ENCODE results near the gene ESYT2. TPM values are rescaled to one million over a fixed set of nuclear protein-coding genes. Genes with fewer than 3 reads are reported as not detected.

ESYT2 gene
- total RNA-seq, 1 experiment from 2014 or later: 68.2 TPM

DNA sequence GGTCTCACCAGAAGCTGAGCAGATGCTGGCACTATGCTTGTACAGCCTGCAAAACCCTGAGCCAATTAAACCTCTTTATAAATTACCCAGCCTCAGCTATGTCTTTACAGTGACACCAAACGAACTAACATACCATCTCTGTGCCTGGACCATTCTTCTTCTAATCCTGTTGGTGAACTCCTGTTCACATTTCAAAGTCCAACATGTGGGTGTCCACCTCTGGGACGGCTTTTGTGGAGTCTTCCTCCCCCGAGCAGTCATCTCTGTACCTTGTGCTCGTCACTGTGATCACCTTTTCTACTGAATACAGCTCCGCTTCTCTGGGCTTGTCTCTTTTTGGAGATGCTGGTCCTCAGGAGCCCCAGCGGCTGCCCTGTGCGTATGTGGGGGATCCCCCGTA is 7.4 kb upstream of the ESYT2 start:
- Histone ChIP-seq H4K20me1 (ENCODE audit: insufficient read depth) (no peaks in the 10 kb centered on the region), H3K79me2 (ENCODE audit: insufficient read depth, low read length) (no peaks in the 10 kb centered on the region), H3K36me3 (ENCODE audit: control insufficient read depth in 1 of 2, insufficient read depth in 2 of 2, low read length in 2 of 2) (no peaks in the 10 kb centered on the region), H3K9me2 (ENCODE audit: insufficient read depth) (no peaks in the 10 kb centered on the region), H3K27me3 (ENCODE audit: insufficient read depth, low read length) (no peaks in the 10 kb centered on the region), H3K4me2 (ENCODE audit: low read length) (no peak overlapping the region), H3K4me3 (replicated peaks in 1 of 2; ENCODE audit: low read depth in 1 of 2, low read length in 2 of 2) (no peak overlapping the region), H3K4me1 (ENCODE audit: control insufficient read depth in 1 of 2, insufficient read depth in 2 of 2, low read length in 2 of 2) (no peaks in the 10 kb centered on the region), H2AFZ (ENCODE audit: low read depth, low read length, poor library complexity, severe bottlenecking) (no peak overlapping the region), H3K9ac (ENCODE audit: low read length) (no peak overlapping the region), H3K9me3 (ENCODE audit: control insufficient read depth in 1 of 2, insufficient read depth in 1 of 2, low read depth in 1 of 2, low read length in 2 of 2) (no peaks in the 10 kb centered on the region), H3K27ac (ENCODE audit: low read depth, low read length) (no peak overlapping the region)
- TF ChIP-seq ELF1 (IDR thresholded peaks at IDR 0.05; ENCODE audit: borderline replicate concordance, low read depth): no peak
- ATAC-seq: no peak
- BruUV-seq (replicated peaks): no TSS peak
- RAD21 ChIA-PET (ENCODE audit: low non-redundant PET in 1 of 2, low total read pairs in 2 of 2, uncharacterized antibody in 2 of 2, unreplicated experiment in 2 of 2): no interaction called here
- DNase-seq (ENCODE audit: low read depth, low spot score): no peak
- POLR2A ChIA-PET: no interaction called here
- CTCF ChIA-PET: no interaction called here
- intact Hi-C loops (cut with micrococcal nuclease): no loop called here

DNA sequence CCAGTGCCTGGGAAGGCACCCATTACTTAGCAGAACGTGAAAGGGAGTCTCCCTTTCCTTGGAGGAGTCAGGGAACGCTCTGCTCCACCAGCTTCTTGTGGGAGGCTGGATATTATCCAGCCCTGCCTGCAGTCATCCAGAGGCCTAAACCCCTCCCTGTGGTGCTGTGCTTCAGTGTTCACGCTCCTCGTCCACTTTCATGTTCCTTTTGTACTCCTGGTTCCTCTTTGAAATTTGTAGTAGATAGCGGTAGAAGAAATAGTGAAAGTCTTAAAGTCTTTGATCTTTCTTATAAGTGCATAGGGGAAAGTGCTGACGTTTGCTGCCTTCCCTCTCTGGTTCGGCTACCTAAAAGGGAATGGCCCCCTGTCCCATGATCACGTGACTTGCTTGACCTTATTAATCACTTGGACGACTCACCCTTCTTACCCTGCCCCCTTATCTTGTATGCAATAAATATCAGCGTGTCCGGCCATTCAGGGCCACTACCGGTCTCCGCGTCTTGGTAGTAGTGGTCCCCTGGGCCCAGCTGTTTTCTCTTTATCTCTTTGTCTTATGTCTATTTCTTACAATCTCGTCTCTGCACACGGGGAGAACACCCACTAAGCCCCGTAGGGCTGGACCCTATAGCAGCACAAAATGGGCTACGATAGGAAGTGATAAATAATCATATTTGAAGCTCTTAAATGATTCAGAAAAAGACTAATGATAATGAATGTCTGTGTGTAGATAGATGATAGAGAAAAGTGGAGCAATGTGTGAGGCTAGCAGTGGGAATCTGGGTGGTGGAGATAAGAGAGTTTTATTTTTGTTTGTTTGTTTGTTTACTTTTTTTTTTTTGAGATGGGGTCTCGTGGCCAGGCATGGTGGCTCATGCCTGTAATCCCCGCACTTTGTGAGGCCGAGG is 5.8 kb upstream of the ESYT2 start:
- Histone ChIP-seq H3K4me1 (ENCODE audit: control insufficient read depth in 1 of 2, insufficient read depth in 2 of 2, low read length in 2 of 2) (peaks cover 3 to 8% of the 10 kb centered on the region in 2 experiments), H2AFZ (ENCODE audit: low read depth, low read length, poor library complexity, severe bottlenecking) (no peak overlapping the region), H3K27me3 (ENCODE audit: insufficient read depth, low read length) (no peaks in the 10 kb centered on the region), H3K9me2 (ENCODE audit: insufficient read depth) (no peaks in the 10 kb centered on the region), H3K4me2 (ENCODE audit: low read length) (no peak overlapping the region), H4K20me1 (ENCODE audit: insufficient read depth) (no peaks in the 10 kb centered on the region), H3K27ac (ENCODE audit: low read depth, low read length) (no peak overlapping the region), H3K9me3 (ENCODE audit: control insufficient read depth in 1 of 2, insufficient read depth in 1 of 2, low read depth in 1 of 2, low read length in 2 of 2) (no peaks in the 10 kb centered on the region), H3K4me3 (replicated peaks in 1 of 2; ENCODE audit: low read depth in 1 of 2, low read length in 2 of 2) (no peak overlapping the region), H3K79me2 (ENCODE audit: insufficient read depth, low read length) (no peaks in the 10 kb centered on the region), H3K36me3 (ENCODE audit: control insufficient read depth in 1 of 2, insufficient read depth in 2 of 2, low read length in 2 of 2) (no peaks in the 10 kb centered on the region), H3K9ac (ENCODE audit: low read length) (no peak overlapping the region)
- ATAC-seq: no peak
- TF ChIP-seq POLR2AphosphoS5 (IDR thresholded peaks at IDR 0.05; ENCODE audit: low read depth, low read length): no peak
- no peak for TF ChIP-seq EGR1 (IDR thresholded peaks at IDR 0.05; ENCODE audit: low read depth)
- TF ChIP-seq ZFX (IDR thresholded peaks at IDR 0.05): no peak
- no peak for TF ChIP-seq SP1 (IDR thresholded peaks at IDR 0.05; ENCODE audit: low read depth)
- TF ChIP-seq, protein P1, sequence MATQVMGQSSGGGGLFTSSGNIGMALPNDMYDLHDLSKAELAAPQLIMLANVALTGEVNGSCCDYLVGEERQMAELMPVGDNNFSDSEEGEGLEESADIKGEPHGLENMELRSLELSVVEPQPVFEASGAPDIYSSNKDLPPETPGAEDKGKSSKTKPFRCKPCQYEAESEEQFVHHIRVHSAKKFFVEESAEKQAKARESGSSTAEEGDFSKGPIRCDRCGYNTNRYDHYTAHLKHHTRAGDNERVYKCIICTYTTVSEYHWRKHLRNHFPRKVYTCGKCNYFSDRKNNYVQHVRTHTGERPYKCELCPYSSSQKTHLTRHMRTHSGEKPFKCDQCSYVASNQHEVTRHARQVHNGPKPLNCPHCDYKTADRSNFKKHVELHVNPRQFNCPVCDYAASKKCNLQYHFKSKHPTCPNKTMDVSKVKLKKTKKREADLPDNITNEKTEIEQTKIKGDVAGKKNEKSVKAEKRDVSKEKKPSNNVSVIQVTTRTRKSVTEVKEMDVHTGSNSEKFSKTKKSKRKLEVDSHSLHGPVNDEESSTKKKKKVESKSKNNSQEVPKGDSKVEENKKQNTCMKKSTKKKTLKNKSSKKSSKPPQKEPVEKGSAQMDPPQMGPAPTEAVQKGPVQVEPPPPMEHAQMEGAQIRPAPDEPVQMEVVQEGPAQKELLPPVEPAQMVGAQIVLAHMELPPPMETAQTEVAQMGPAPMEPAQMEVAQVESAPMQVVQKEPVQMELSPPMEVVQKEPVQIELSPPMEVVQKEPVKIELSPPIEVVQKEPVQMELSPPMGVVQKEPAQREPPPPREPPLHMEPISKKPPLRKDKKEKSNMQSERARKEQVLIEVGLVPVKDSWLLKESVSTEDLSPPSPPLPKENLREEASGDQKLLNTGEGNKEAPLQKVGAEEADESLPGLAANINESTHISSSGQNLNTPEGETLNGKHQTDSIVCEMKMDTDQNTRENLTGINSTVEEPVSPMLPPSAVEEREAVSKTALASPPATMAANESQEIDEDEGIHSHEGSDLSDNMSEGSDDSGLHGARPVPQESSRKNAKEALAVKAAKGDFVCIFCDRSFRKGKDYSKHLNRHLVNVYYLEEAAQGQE (IDR thresholded peaks at IDR 0.05; ENCODE audit: low read depth): no peak
- TF ChIP-seq, protein P2, sequence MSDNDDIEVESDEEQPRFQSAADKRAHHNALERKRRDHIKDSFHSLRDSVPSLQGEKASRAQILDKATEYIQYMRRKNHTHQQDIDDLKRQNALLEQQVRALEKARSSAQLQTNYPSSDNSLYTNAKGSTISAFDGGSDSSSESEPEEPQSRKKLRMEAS (IDR thresholded peaks at IDR 0.05): no peak
- no peak for TF ChIP-seq YY1 (IDR thresholded peaks at IDR 0.05; ENCODE audit: extremely low read depth, insufficient replicate concordance, low read depth, low read length)
- no peak for TF ChIP-seq POLR2A (IDR thresholded peaks at IDR 0.05; ENCODE audit: borderline replicate concordance, extremely low read depth, insufficient read depth, insufficient read length)
- no peak for TF ChIP-seq CBX3 (IDR thresholded peaks at IDR 0.05; ENCODE audit: low read depth)
- ChIA-PET RAD21 (ENCODE audit: low non-redundant PET in 1 of 2, low total read pairs in 2 of 2, uncharacterized antibody in 2 of 2, unreplicated experiment in 2 of 2) (no interaction called here), POLR2A (no interaction called here), CTCF (no interaction called here)
- no TSS peak for BruUV-seq (replicated peaks)
- intact Hi-C loops (cut with micrococcal nuclease): no loop called here
- DNase-seq (ENCODE audit: low read depth, low spot score): no peak

All from HCT116 (cell line).